Kidney (tissue), 14 donors: Measurements from ENCODE around the gene CST8. TPM values are rescaled to one million over a fixed set of nuclear protein-coding genes. Genes with fewer than 3 reads are reported as not detected.

Experiments
- DNase-seq, 5 donors: peaks; one replicate each; pipeline ENCODE4 v3.0.0-alpha.2; 2013 to 2020
- FAIRE-seq: peaks from 2 replicates; lab custom pipeline; 2012; peaks lifted over from hg19 to GRCh38; lab: Jason Lieb, UNC
- H3K27ac ChIP-seq, 2 donors: one replicate each; pipeline ENCODE4 v1.7.0; 2013; ENCODE audit warnings: low read depth in 2 of 2, low read length in 2 of 2, inconsistent platforms in 1 of 2
- H3K27me3 ChIP-seq: one replicate; pipeline ENCODE4 v1.7.1; 2013; ENCODE audit warnings: low read length, inconsistent platforms; ENCODE audit not compliant: control insufficient read depth, insufficient read depth
- H3K36me3 ChIP-seq, 3 donors: one replicate each; pipeline versions ENCODE4 v1.7.0 to v1.7.1; 2013; ENCODE audit warnings: low read length in 3 of 3, control low read depth in 1 of 3, inconsistent platforms in 1 of 3; ENCODE audit not compliant: insufficient read depth in 3 of 3, control insufficient read depth in 2 of 3
- H3K4me1 ChIP-seq, 3 donors: one replicate each; pipeline versions ENCODE4 v1.7.0 to v1.7.1; 2013; ENCODE audit warnings: low read length in 3 of 3, inconsistent platforms in 1 of 3, low read depth in 1 of 3; ENCODE audit not compliant: control insufficient read depth in 2 of 3, insufficient read depth in 2 of 3
- H3K4me3 ChIP-seq, 3 donors: one replicate each; pipeline versions ENCODE4 v1.7.0 to v1.8.1; 2013; ENCODE audit warnings: low read length in 3 of 3, control low read depth in 1 of 3, inconsistent platforms in 1 of 3
- H3K9ac ChIP-seq, 3 donors: one replicate each; pipeline versions ENCODE4 v1.7.0 to v1.7.1; 2013; ENCODE audit warnings: low read length in 3 of 3, control low read depth in 1 of 3, inconsistent platforms in 1 of 3
- H3K9me3 ChIP-seq, 3 donors: one replicate each; pipeline versions ENCODE4 v1.7.0 to v1.7.1; 2013; ENCODE audit warnings: low read length in 3 of 3, control low read depth in 1 of 3, inconsistent platforms in 1 of 3; ENCODE audit not compliant: control insufficient read depth in 2 of 3, insufficient read depth in 1 of 3
- intact Hi-C: fragments of 100-400 bp; cut with DNase I; formaldehyde crosslinking; loops from one replicate; pipeline ENCODE4 v1.11.1; 2022
- polyA plus RNA-seq: library from polyadenylated mRNA; stranded (reverse); fragments of 350-450 nt; fragmentation: Illumina TruSeq; extraction: RNeasy Lipid Tissue Mini Kit (QIAGEN cat#74804); gene quantifications from one replicate; pipeline ENCODE4 v1.2.3, GENCODE V29; 2014; ENCODE audit warnings: low read depth, low replicate concordance; ENCODE audit not compliant: insufficient read depth
- total RNA-seq: library from RNA; stranded (reverse); fragmentation: NEBNext Ultra II Directional; extraction: Animal tissue kit (Norgen Biotek cat#: 25700); gene quantifications from one replicate; pipeline ENCODE4 v1.2.1, GENCODE V29; 2021
- TF ChIP-seq, protein P1 (sequence below): IDR thresholded peaks from 3 replicates; pipeline ENCODE4 v1.5.1; 2012; ENCODE audit warnings: mild to moderate bottlenecking, moderate library complexity, borderline replicate concordance; ENCODE audit not compliant: insufficient read depth; ENCODE audit errors: extremely low read depth
- donor health status: control.
- donor health status: control.
- donor health status: control.
- donor health status: control.
- donor health status: control.
- donor health status: DM: yes; HTN: yes; CAD: no.
- donor health status: Normal renal cell carcinoma (clear cell type).

The CST8 gene
- total and polyA plus RNA-seq, 2 donors from 2014 or later: not detected

GRCh38 chr20:23519556-23519955 is 28.6 kb downstream of the CST8 start:
- no peak overlapping the region for H3K27ac ChIP-seq
- H3K27me3 ChIP-seq: no peaks in the 10 kb centered on the region
- intact Hi-C loops: no loop called here
- H3K36me3 ChIP-seq: no peaks in the 10 kb centered on the region
- H3K9me3 ChIP-seq: no peaks in the 10 kb centered on the region
- DNase-seq: no peak
- no peak overlapping the region for H3K9ac ChIP-seq
- no peak for FAIRE-seq
- TF ChIP-seq, protein P1, sequence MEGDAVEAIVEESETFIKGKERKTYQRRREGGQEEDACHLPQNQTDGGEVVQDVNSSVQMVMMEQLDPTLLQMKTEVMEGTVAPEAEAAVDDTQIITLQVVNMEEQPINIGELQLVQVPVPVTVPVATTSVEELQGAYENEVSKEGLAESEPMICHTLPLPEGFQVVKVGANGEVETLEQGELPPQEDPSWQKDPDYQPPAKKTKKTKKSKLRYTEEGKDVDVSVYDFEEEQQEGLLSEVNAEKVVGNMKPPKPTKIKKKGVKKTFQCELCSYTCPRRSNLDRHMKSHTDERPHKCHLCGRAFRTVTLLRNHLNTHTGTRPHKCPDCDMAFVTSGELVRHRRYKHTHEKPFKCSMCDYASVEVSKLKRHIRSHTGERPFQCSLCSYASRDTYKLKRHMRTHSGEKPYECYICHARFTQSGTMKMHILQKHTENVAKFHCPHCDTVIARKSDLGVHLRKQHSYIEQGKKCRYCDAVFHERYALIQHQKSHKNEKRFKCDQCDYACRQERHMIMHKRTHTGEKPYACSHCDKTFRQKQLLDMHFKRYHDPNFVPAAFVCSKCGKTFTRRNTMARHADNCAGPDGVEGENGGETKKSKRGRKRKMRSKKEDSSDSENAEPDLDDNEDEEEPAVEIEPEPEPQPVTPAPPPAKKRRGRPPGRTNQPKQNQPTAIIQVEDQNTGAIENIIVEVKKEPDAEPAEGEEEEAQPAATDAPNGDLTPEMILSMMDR: no peak
- no peaks in the 10 kb centered on the region for H3K4me1 ChIP-seq
- no peak overlapping the region for H3K4me3 ChIP-seq

- Histone ChIP-seq H3K9ac (no peak overlapping the region), H3K9me3 (no peaks in the 10 kb centered on the region), H3K4me1 (no peaks in the 10 kb centered on the region), H3K36me3 (no peaks in the 10 kb centered on the region), H3K27ac (no peak overlapping the region), H3K4me3 (no peak overlapping the region), H3K27me3 (no peaks in the 10 kb centered on the region)
- DNase-seq (peak in 3 of 5 donors; percentile 30 to 76 (median 74)), FAIRE-seq (no peak)
- intact Hi-C loops: no loop called here
- TF ChIP-seq, protein P1: no peak
Observed at GRCh38 chr20:23520185-23520584, 29.3 kb downstream of the CST8 start.

GRCh38 chr20:23524146-23524545 is 33.2 kb downstream of the CST8 start:
- no peaks in the 10 kb centered on the region for H3K4me1 ChIP-seq
- no peaks in the 10 kb centered on the region for H3K9me3 ChIP-seq
- H3K27me3 ChIP-seq: no peaks in the 10 kb centered on the region
- TF ChIP-seq, protein P1: no peak
- no peak overlapping the region for H3K9ac ChIP-seq
- no peak overlapping the region for H3K27ac ChIP-seq
- intact Hi-C loops: no loop called here
- FAIRE-seq (no peak), DNase-seq (no peak)
- H3K36me3 ChIP-seq: no peaks in the 10 kb centered on the region
- no peak overlapping the region for H3K4me3 ChIP-seq

- Histone ChIP-seq H3K4me1 (no peaks in the 10 kb centered on the region), H3K27ac (no peak overlapping the region), H3K9ac (no peak overlapping the region), H3K4me3 (no peak overlapping the region), H3K36me3 (no peaks in the 10 kb centered on the region), H3K27me3 (no peaks in the 10 kb centered on the region), H3K9me3 (no peaks in the 10 kb centered on the region)
- DNase-seq: no peak
- TF ChIP-seq, protein P1: no peak
- no peak for FAIRE-seq
- intact Hi-C loops: no loop called here
Observed at GRCh38 chr20:23526850-23527249, 35.9 kb downstream of the CST8 start.
